Neural cell (in vitro differentiated cells): ENCODE results near the gene TMEM63B. TPM values are rescaled to one million over a fixed set of nuclear protein-coding genes. Genes with fewer than 3 reads are reported as not detected.
"Not testable (repeated sequence)": the region's sequence is repeated elsewhere in the genome, so short reads cannot be mapped to it uniquely, and the experiment has no call there.

ENCODE experiments used
- H2AFZ ChIP-seq: fragments of 200-600, 300-800 bp; sonication (generic), shearing (Covaris generic); 2 replicates; pipeline ENCODE4 v1.6.0; 2014; ENCODE audit warnings: low read depth, mild to moderate bottlenecking, antibody characterized with exemption, low read length, moderate library complexity
- H3F3A ChIP-seq: fragments of 200-600 bp; shearing (Covaris generic); 2 replicates; pipeline ENCODE4 v1.6.1; 2016; ENCODE audit warnings: mild to moderate bottlenecking, moderate library complexity, mixed read lengths, antibody characterized with exemption, low read length; ENCODE audit not compliant: insufficient read depth, poor library complexity, severe bottlenecking
- H3K27ac ChIP-seq: fragments of 200-600, 300-800 bp; sonication (generic), shearing (Covaris generic); 2 replicates; pipeline ENCODE4 v1.5.1; 2014; ENCODE audit warnings: mild to moderate bottlenecking, low read length, moderate library complexity
- H3K27me3 ChIP-seq: fragments of 300-800, 200-600 bp; sonication (generic), shearing (Covaris generic); 2 replicates; pipeline ENCODE4 v1.6.0; 2014; ENCODE audit warnings: mild to moderate bottlenecking, low read depth, low read length, moderate library complexity; ENCODE audit not compliant: insufficient read depth
- H3K36me3 ChIP-seq: fragments of 300-800, 200-600 bp; sonication (generic), shearing (Covaris generic); 2 replicates; pipeline ENCODE4 v1.5.1; 2014; ENCODE audit warnings: mild to moderate bottlenecking, antibody characterized with exemption, low read length, moderate library complexity; ENCODE audit not compliant: insufficient read depth
- H3K4me2 ChIP-seq: fragments of 300-800, 200-600 bp; sonication (generic), shearing (Covaris generic); 2 replicates; pipeline ENCODE4 v1.6.0; 2014; ENCODE audit warnings: mild to moderate bottlenecking, low read length
- H3K4me3 ChIP-seq: fragments of 300-800, 200-600 bp; sonication (generic), shearing (Covaris generic); 2 replicates; pipeline ENCODE4 v1.5.1; 2014; ENCODE audit warnings: mild to moderate bottlenecking, low read length, moderate library complexity
- H3K79me2 ChIP-seq: fragments of 200-600 bp; shearing (Covaris generic); replicated peaks from 2 replicates; pipeline ENCODE4 v1.6.0; 2014; ENCODE audit warnings: mild to moderate bottlenecking, low read length, moderate library complexity; ENCODE audit not compliant: insufficient read depth
- H3K9ac ChIP-seq: fragments of 300-800, 200-600 bp; sonication (generic), shearing (Covaris generic); 2 replicates; pipeline ENCODE4 v1.6.1; 2016; ENCODE audit warnings: mild to moderate bottlenecking, low read length, mixed read lengths
- H3K9me2 ChIP-seq: fragments of 200-600 bp; shearing (Covaris generic); 2 replicates; pipeline ENCODE4 v1.6.1; 2016; ENCODE audit warnings: mild to moderate bottlenecking, low read length, mixed read lengths; ENCODE audit not compliant: insufficient read depth
- H3K9me3 ChIP-seq: fragments of 200-600, 300-800 bp; sonication (generic), shearing (Covaris generic); 2 replicates; pipeline ENCODE4 v1.6.1; 2016; ENCODE audit warnings: mild to moderate bottlenecking, mixed run types, low read length, moderate library complexity, mixed read lengths
- H4K20me1 ChIP-seq: fragments of 200-600 bp; shearing (Covaris generic); 2 replicates; pipeline ENCODE4 v1.6.1; 2016; ENCODE audit warnings: mild to moderate bottlenecking, mixed run types; ENCODE audit not compliant: insufficient read depth
- EP300 ChIP-seq: fragments of 450-650 bp; conservative IDR thresholded peaks from 2 replicates; pipeline ENCODE4 v1.6.1; 2014; ENCODE audit warnings: antibody characterized with exemption, mild to moderate bottlenecking, moderate library complexity; ENCODE audit not compliant: poor library complexity, severe bottlenecking
- EZH2 ChIP-seq: fragments of 200-600, 300-800 bp; shearing (Covaris generic), sonication (generic); IDR thresholded peaks from 2 replicates; pipeline ENCODE4 v1.6.1; 2014; ENCODE audit warnings: antibody characterized with exemption, low read length, borderline replicate concordance, mild to moderate bottlenecking; ENCODE audit not compliant: insufficient read depth, poor library complexity, severe bottlenecking
- MXI1 ChIP-seq: fragments of 450-650 bp; conservative IDR thresholded peaks from 2 replicates; pipeline ENCODE4 v1.6.1; 2014; ENCODE audit warnings: antibody characterized with exemption, mild to moderate bottlenecking; ENCODE audit not compliant: poor library complexity, severe bottlenecking
- POLR2AphosphoS5 ChIP-seq: IDR thresholded peaks from 2 replicates; pipeline ENCODE4 v1.6.1; 2012
- RAD21 ChIP-seq: fragments of 450-650 bp; conservative IDR thresholded peaks from 2 replicates; pipeline ENCODE4 v1.6.1; 2014; ENCODE audit warnings: antibody characterized with exemption, mild to moderate bottlenecking, moderate library complexity
- SMC3 ChIP-seq: fragments of 450-650 bp; conservative IDR thresholded peaks from 2 replicates; pipeline ENCODE4 v1.6.1; 2014; ENCODE audit warnings: antibody characterized with exemption, mild to moderate bottlenecking, moderate library complexity; ENCODE audit not compliant: poor library complexity
- TAF1 ChIP-seq: IDR thresholded peaks from 2 replicates; pipeline ENCODE4 v1.6.1; 2012; ENCODE audit warnings: low read depth
- polyA plus RNA-seq: library from polyadenylated mRNA; depleted of rRNA; stranded (reverse); fragments of >200 nt; gene quantifications from 2 replicates; pipeline ENCODE4 v1.2.3, GENCODE V29; 2014
- TF ChIP-seq, protein P1 (sequence below): fragments of 450-650 bp; IDR thresholded peaks from 2 replicates; pipeline ENCODE4 v1.5.1; 2014; ENCODE audit warnings: antibody characterized with exemption, mild to moderate bottlenecking, moderate library complexity; ENCODE audit not compliant: poor library complexity, severe bottlenecking
- TF ChIP-seq, protein P2 (sequence below): IDR thresholded peaks from 2 replicates; pipeline ENCODE4 v1.6.1; 2012; ENCODE audit warnings: borderline replicate concordance

TMEM63B gene
- polyA plus RNA-seq, 1 donor from 2014 or later = 49.9 TPM

DNA sequence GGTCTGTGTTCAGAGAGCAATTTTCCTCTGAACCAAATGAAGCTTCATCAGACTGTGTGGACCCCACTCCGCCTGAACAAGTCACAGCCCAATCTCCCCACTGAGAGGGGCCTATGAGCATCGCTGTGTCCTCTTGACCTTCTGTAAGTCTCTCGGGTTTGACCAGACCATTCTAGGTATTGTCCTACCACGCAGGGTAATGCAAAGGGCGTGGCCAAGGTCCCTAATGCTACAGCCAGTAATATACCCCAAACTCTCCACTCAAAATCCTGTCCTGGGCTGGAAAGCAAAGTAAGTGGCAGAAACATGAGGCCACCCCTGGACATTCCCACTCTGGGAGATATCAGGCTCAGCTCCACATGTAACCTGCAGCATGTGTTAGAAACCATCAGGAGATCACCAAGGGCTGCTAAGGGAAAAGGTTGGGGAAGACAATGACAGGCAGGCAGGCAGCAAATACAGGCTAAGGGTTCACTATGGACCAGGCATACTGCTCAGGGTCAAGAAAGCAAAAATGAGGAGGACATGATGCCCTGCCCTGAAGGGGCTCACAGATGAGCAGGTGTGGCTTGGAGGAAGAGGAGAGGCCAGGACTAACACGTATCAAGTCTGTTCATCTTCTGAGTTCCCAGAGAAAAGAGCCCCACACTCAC is 33.5 kb upstream of the TMEM63B start:
- Histone ChIP-seq H3K27me3 (no peaks in the 10 kb centered on the region), H3K36me3 (no peaks in the 10 kb centered on the region), H3K9ac (no peak overlapping the region), H3K79me2 (no peaks in the 10 kb centered on the region), H3K9me2 (no peaks in the 10 kb centered on the region), H3F3A (no peaks in the 10 kb centered on the region), H3K9me3 (no peaks in the 10 kb centered on the region), H3K4me2 (no peak overlapping the region), H4K20me1 (no peaks in the 10 kb centered on the region), H3K4me3 (no peak overlapping the region), H3K27ac (no peak overlapping the region), H2AFZ (no peak overlapping the region)
- TF ChIP-seq, protein P1, sequence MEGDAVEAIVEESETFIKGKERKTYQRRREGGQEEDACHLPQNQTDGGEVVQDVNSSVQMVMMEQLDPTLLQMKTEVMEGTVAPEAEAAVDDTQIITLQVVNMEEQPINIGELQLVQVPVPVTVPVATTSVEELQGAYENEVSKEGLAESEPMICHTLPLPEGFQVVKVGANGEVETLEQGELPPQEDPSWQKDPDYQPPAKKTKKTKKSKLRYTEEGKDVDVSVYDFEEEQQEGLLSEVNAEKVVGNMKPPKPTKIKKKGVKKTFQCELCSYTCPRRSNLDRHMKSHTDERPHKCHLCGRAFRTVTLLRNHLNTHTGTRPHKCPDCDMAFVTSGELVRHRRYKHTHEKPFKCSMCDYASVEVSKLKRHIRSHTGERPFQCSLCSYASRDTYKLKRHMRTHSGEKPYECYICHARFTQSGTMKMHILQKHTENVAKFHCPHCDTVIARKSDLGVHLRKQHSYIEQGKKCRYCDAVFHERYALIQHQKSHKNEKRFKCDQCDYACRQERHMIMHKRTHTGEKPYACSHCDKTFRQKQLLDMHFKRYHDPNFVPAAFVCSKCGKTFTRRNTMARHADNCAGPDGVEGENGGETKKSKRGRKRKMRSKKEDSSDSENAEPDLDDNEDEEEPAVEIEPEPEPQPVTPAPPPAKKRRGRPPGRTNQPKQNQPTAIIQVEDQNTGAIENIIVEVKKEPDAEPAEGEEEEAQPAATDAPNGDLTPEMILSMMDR = no peak
- no peak for TF ChIP-seq RAD21
- TF ChIP-seq MXI1 = no peak
- TF ChIP-seq EP300 = no peak

DNA sequence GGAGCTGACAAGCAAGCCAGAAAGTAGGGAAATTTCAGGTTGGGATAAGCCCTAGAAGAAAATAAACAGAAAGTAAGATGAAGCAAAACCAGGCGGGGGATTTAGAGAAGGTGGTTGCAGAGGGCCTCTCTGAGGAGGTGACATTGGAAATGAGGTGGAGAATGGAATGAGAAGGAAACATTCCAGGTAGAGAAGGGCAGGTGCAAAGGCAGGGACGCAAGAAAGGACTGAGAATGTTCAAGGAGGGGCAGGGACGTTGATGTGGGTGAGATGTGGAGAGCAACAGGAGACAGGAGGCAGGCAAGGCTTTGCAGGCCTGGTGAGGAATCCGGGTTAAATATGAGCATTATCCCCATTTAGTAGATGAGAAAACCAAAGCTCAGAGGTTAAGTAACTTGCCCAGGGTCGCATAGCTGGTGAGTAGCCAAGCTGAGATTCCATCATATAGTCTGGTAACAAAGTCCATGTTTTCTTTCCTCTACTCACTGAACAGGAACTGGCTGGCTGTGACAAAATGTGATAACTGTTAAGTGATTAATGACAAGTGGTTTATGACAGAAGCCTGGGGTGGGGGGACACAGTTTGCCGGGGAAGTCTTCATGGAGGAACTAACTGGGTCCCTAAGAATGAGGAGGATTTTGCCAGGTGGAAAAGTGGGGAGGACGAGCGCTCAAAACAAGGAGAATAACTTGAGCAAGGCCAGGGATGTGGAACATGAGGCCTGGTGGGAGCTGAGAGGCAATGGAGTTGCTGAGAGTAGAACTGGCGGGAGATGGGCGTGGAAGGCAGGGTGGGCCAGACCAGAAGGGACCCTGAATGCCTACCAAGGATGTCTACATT is 32.7 kb upstream of the TMEM63B start:
- no peaks in the 10 kb centered on the region for H3K9me2 ChIP-seq

DNA sequence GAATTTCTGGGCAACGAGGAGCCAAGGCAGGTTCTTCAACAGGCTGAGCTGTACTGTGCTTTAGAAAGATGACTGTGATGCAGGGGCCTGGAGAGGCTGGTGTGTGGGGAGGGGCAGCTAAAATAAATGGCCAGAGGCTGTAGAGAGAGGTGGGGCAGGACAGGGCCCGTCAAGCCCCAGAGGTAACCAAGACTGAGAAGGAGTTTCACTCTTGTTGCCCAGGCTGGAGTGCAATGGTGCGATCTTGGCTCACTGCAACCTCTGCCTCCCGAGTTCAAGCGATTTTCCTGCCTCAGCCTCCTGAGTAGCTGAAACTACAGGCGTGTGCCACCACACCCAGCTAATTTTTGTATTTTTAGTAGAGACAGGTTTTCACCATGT is 32.1 kb upstream of the TMEM63B start:
- not testable (repeated sequence) for H3K27ac ChIP-seq, H3F3A ChIP-seq, H3K9me3 ChIP-seq, H3K27me3 ChIP-seq, H2AFZ ChIP-seq, H3K9ac ChIP-seq, H4K20me1 ChIP-seq, H3K36me3 ChIP-seq, H3K9me2 ChIP-seq, H3K79me2 ChIP-seq, H3K4me3 ChIP-seq, H3K4me2 ChIP-seq

More for the DNA sequence above, 32.7 kb upstream of the TMEM63B start:
- Histone ChIP-seq H3K9ac (no peak overlapping the region), H3K9me3 (no peaks in the 10 kb centered on the region), H3K79me2 (no peaks in the 10 kb centered on the region), H4K20me1 (no peaks in the 10 kb centered on the region), H3K4me2 (no peak overlapping the region), H3F3A (no peaks in the 10 kb centered on the region), H3K4me3 (no peak overlapping the region), H3K36me3 (no peaks in the 10 kb centered on the region), H3K27me3 (no peaks in the 10 kb centered on the region), H2AFZ (no peak overlapping the region), H3K27ac (no peak overlapping the region)
- no peak for TF ChIP-seq EP300
- TF ChIP-seq EZH2 = no peak
- TF ChIP-seq SMC3 = no peak
- TF ChIP-seq, protein P1 = no peak
- TF ChIP-seq, protein P2, sequence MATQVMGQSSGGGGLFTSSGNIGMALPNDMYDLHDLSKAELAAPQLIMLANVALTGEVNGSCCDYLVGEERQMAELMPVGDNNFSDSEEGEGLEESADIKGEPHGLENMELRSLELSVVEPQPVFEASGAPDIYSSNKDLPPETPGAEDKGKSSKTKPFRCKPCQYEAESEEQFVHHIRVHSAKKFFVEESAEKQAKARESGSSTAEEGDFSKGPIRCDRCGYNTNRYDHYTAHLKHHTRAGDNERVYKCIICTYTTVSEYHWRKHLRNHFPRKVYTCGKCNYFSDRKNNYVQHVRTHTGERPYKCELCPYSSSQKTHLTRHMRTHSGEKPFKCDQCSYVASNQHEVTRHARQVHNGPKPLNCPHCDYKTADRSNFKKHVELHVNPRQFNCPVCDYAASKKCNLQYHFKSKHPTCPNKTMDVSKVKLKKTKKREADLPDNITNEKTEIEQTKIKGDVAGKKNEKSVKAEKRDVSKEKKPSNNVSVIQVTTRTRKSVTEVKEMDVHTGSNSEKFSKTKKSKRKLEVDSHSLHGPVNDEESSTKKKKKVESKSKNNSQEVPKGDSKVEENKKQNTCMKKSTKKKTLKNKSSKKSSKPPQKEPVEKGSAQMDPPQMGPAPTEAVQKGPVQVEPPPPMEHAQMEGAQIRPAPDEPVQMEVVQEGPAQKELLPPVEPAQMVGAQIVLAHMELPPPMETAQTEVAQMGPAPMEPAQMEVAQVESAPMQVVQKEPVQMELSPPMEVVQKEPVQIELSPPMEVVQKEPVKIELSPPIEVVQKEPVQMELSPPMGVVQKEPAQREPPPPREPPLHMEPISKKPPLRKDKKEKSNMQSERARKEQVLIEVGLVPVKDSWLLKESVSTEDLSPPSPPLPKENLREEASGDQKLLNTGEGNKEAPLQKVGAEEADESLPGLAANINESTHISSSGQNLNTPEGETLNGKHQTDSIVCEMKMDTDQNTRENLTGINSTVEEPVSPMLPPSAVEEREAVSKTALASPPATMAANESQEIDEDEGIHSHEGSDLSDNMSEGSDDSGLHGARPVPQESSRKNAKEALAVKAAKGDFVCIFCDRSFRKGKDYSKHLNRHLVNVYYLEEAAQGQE = no peak
- TF ChIP-seq MXI1 = no peak
- TF ChIP-seq RAD21 = no peak
- no peak for TF ChIP-seq TAF1
- no peak for TF ChIP-seq POLR2AphosphoS5
